Raji (cell line): ENCODE results near the gene THSD4.

Experiments
- POLR2A ChIP-seq: IDR thresholded peaks from 2 replicates; pipeline ENCODE4 v1.6.1; 2011; ENCODE audit warnings: low read depth, low read length, control low read depth; ENCODE audit not compliant: insufficient read depth

The THSD4 gene

DNA sequence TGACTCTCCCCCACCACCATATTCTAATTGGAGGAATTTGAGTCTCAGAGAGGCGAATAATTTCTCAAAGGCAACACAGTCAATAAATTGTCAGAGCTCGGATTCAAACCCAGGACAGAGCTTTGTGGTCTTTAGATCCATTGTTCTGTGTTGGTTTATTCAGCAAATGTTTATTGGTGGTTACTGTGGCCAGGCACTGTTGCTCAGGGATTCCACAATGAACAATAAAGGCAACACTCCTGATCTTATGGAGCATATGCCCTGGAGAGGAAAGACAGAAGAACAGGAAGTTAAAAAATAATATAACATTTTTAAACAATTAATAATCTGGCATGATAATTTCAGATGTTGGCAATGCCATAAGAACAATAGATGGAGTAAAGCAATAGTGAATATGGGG is 403.4 kb downstream of the THSD4 start:
- no peak for TF ChIP-seq POLR2A

GRCh38 chr15:71526060-71526820 is 411.0 kb downstream of the THSD4 start:
- TF ChIP-seq POLR2A = no peak

DNA sequence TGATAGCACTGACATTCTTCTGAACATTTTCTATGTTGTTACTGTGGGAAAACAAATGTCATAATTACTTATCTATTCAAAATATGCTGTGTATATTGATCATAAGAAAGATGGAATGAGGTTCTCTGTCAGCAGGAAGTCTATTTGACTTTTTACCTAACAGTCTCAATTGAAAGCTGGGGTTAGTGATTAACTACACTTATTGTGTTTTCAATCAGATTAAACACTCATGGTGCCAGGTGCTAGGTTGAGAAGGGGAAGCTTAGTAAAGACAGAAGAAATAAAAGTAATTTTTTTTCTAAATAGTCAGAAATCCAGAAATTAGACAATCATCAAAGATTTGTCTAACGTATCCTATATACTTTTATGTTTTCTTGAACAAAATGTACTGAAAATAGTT is 414.1 kb downstream of the THSD4 start:
- no peak for TF ChIP-seq POLR2A

DNA sequence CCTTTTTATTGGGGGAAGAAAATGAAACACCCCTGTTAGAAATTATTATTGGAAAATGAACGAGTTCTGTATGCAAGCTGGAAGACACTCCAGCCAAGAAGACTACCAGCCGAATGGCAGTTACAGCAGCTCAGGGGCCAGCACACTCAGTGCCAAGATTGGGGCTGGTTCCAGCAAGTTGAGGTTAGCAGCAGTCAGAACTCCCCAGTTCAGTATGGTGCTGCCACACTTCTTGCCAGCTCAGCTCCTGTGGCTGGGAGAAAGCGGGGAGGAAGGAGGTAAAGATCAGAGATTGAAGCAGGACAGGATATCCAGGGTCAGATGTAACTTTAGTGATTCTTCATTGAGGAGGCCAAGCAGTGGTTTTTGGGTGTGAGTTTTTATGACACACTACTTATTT is 414.8 kb downstream of the THSD4 start:
- TF ChIP-seq POLR2A = no peak

DNA sequence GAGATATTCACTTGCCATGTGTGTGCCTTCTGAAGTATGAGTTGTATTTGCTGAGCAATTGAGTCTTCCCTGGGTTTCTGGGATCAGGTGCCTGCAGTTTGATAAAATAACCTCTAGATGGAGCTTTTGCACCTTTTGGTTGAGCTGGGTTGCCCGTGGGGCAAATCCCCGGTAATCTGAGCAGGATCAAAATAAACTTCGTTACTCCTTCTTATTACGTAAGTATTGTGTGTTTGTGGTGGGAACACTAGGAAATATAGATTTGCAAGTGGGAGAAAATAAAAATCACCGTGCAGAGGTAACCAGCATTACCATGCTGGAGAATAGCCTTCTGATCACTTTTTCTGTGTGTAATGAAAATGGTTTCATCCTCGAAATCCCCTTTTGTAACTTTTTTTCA is 417.7 kb downstream of the THSD4 start:
- no peak for TF ChIP-seq POLR2A

DNA sequence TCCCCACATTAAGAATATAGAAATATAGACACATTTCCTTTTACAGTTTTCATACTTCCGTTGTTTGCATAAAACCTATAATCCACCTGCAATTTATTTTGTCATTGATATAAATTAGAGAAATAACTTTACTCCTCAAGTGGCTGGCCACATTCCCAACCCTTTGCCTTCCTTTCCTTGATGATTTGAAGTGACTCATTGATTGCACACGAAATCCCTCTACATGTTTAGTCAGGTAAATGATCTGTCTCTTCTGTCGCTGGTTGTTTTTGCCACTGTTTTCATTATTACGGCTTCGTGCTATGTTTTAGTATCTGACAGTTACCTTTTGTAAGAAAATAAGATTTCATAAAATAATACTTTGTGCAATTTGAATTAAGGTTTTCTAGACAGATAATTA is 422.9 kb downstream of the THSD4 start:
- no peak for TF ChIP-seq POLR2A

DNA sequence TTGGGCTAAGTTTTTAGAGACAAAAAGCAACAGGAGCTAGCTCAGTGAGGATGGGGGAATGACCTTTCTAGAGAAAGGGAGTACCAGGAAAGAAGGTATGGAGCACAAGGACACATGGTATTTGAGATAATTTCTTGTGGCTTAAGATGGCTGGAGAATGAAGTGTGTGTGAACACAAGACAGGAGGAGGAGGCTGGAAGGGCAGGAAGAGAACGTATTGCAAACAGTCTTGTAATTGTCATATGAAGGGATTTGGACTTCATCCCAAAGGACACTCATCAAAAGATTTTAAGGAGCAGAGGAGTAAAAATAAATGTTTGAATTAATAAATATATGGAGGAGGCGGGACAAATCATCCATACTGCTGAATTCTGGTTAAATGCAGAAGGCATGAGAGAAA is 426.5 kb downstream of the THSD4 start:
- TF ChIP-seq POLR2A = no peak

DNA sequence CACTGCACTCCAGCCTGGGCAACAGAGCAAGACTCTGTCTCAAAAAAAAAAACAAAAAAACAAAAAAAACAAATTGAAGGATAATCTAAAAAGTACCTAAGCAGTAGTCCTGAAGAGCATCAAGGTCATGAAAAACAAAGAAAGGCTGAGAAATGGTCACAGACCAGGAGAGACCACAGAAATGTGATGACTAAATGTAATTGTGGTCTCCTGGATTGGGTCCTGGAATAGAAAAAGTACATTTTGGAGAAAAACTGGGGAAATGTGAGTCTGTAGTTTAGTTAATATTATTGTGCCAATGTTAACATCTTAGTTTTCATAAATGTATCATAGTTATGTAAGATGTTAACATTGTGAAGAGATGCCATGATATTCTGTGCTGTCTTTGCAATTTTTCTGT is 427.6 kb downstream of the THSD4 start:
- no peak for TF ChIP-seq POLR2A

- no peak for TF ChIP-seq POLR2A
These were observed 428.1 kb downstream of the THSD4 start for GRCh38 chr15:71543413-71543812.

DNA sequence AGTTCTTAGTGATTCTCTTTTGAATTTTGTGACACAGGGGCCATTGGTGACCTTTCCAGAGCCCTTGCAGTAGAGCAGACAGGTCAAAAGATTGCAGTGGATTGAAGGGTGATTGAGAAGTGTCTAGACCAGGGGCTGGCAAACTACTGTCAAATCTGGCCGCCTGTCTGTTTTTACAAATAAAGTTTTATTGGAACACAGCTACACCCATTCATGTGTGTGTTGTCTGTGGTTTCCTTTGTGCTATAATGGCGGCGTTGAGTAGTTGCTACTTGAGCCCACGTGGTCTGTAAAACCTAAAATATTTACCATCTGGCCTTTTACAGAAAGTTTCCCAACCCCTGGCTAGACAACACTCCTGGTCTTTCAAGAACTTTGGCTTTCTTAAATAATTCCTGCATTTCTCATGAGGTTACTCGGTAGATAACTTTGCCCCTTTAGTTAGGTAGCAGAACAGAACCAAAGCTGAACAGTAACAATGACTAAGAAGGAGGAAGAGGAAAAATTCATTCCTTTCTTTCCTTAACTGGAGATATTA is 430.0 kb downstream of the THSD4 start:
- TF ChIP-seq POLR2A = no peak

DNA sequence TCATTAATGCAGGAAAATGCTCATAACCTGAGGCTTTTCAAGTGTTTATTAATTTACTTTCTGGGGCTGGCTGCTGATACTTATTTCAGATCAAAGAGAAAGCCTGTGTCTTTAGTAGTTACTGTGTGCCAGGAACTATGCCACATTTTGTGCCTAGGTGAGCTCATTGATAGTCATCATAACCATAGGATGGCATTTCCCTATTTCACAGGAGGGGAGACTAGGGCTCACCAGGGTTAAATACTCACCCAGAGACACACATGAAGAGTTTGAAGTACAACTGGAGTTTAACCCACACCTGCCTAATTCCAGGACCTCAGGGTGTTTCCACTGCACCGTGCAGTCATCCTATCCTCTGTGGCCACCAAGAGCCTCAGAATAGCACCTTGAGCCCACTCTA is 430.7 kb downstream of the THSD4 start:
- TF ChIP-seq POLR2A = no peak

DNA sequence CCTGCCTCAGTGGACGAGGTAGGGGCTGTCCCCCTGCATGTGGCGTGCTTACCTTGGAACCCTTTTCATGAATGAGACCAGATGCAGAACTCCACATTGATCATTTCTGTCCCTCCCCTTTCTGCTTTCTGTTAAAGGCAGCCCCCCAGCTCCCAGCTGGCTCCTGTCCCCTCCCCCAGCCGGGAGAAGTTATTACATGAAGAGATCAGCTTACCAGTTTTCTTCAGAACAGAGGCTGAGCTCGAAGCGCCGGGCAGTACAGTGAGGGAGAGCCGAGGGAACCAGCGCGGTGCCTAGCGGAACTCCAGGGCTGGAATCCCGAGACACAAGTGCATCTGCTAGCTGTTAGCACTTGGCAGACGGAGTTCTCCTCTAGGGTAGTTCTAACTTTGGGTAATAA is 431.7 kb downstream of the THSD4 start:
- no peak for TF ChIP-seq POLR2A

DNA sequence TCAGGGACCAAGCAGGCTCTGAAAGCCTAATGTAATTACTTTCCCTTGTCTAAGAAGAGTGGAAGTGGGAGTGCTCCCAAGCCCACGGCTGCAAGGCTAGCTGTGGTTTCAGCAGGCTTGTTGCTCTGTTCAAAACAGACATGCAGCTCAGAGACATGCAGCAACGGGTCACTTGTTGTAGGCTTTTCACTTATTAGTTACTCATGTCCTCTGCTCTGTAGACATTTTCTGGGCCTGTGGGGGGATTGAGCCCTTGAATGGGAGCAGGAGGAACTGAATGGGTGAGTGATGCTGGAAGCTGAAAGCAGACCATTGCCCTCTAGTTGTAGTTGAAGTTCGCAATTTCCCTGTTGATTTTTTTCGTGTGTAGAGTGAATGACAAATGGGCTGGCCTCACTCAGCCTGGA is 433.1 kb downstream of the THSD4 start:
- no peak for TF ChIP-seq POLR2A

GRCh38 chr15:71549091-71549490 is 433.8 kb downstream of the THSD4 start:
- no peak for TF ChIP-seq POLR2A

DNA sequence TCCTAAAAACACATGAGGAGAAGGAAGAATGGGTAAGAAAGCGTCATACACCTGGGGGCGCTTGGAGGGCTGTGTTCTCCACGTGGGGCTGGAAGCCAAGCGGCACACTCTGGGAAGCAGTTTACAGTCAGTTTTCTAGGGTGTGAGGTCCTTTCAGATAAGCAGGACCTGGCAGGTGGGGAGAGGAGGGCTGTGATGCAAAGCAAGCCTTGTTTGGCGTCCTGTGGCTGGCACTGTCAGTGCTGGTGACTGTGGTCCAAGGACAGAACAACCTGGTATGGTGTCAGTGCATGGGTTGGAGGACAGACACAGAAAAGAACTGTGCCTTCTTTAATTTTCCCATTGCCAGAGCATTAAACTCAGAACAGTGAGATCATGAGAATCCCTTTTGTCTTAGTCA is 434.4 kb downstream of the THSD4 start:
- TF ChIP-seq POLR2A = no peak

DNA sequence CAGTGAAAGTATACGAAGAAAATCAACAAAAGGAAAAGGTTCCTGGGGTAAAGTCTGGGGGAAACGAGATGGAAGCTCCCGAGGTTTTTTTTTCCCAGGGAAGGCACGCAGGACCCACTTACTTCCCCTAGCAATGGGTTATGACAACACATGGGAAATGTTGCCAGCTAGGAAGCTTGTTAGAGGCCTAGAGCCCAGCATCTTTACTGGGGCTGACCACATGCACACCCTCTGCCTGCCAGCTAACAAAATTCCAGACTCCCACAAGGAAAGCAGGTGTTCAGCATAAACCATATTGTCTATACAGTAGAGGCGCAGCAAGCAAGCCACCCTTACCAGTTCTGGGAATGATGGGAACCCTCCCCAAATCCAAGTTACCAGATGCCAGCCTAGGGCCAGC is 436.3 kb downstream of the THSD4 start:
- TF ChIP-seq POLR2A = no peak

DNA sequence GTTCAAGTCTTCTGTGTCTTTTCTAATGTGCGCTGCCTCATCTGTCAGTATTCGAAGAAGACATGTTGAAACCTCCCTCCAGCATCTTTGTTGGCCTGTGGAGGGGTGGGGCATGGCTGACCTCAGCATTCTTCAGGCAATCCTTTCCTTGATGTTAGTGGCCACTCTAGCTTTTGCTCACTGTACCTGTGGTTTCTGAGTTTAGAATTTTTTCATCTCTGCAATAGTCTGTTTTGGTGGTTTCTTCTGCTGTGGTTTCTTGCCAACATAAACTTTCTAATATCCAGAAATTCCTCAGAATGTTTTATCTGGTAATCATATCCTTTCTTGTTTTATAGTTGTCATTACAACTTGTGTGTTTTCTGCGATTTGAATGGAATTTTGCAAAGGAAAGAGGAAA is 443.8 kb downstream of the THSD4 start:
- no peak for TF ChIP-seq POLR2A
